ENCODE data around the gene HEPACAM.

The HEPACAM gene

DNA sequence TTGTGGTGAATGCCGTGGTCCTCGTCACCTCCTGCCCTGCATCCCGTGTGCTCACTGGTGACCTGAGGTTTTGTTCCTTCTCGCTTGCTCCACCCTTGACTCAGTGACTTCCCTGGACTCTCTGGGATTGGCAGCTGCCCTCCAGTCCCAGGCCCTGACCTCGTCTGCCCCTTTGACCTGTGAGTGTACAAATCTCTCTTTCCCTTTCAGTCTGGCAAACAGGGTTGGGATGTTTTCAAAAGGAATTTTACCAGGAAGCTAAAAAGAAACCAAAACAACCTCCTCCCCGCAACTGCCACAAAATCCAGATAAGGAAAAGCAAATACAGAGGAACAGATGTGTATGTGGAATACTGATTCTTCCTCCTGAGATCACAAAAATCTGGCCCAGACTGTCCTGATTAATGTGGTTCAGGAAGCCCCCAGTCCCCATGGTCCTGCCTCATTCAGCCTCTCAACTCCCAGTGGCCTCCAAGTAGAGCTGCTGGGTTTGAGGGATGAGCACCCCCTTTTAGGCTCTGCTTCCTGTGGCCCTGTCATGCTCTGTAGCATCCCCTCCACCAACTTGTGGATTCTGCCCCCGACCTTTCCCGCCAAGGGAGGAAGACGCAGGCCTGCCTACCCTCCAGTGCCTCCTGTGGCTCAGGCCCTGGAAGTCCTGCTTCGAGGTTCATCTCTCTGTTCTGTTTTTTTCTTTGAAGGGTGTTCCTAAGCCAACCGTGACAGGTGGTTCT lies 53.3 kb downstream of the HEPACAM start:
- no peak for DNase-seq

- no peak for DNase-seq
Measured at GRCh38 chr11:124880958-124881357, 54.9 kb downstream of the HEPACAM start.

DNA sequence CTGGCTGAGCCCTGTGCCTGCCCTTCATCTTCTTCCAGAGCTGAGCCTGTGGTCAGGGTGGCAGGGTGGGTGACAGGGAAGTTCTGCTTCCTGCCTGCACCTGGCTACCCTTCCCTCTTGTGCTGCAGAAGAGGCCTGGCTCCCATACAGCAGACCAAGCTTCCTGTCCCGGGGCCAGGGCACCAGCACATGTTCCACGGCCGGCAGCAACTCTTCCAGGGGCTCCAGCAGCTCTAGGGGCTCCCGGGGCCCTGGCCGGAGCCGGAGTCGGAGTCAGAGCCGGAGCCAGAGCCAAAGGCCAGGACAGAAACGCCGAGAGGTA lies 55.6 kb downstream of the HEPACAM start:
- DNase-seq, result no peak

DNA sequence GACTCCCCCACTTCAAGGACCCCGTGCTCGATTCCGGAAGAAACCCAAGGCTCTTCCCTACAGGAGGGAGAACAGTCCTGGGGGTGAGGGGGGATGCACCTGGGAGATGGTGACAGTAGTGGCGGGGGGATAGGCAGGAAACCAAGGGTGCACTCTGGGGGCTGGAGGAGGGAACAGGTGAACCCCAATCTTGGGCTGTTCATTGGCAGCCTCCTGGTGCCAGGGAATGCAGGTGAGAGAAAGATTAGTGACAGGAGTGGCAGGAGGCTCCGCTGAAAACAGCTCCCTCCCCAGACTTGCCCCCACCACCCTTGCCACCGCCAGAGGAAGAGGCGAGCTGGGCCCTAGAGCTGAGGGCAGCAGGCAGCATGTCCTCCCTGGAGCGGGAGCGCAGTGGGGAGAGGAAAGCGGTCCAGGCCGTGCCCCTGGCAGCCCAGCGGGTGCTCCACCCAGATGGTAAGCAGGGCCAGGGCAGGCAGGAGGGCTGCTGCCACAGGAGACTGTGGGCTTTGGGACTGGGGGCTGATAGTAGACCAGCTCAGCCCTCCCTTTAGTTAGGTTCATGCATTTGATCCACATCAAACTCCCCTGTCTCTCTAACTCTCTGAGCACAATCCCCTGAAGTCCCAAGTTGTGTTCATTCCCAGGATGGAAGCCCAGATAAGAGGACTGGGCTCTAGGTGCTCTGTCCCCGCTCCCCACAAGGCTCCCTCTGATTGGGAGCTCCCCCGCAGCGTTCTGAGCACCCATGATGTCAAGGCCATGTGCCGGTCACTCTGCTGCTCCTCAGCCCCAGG lies 56.2 kb downstream of the HEPACAM start:
- no peak for DNase-seq

DNA sequence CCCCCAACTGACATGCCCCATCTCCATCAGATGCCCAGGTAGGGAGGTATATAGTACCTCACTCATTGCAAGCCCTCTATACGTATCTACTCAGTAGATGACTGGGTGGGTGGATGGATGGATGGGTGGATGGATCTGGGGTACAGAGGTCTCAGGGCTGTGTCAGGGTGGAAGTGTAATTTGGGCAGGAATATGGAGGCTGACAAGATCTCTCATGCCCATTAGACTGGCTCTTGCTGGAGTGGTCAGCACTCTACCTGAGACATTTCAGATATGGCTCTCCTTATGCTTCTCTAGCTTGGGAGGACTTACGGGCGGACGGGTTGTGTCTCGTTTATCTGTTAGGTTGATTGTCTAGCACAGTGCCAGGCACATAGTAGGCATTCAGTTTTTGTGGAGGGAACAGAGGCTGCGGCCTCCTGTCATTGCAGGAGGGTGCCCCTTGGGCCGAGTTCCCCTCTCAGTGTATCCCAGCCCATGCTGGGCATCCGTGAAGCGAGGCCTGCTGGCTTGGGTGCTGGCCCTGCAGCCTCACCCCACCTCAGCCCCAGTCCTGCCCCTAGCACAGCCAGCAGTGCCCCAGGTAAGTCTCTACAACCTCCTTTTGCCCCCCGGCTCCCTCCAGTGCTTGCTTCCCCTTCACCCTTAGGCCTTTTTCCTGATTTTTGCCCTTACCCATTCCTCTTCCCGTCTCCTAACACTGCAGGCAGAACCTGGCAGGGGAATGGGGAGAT lies 56.9 kb downstream of the HEPACAM start:
- no peak for DNase-seq

DNA sequence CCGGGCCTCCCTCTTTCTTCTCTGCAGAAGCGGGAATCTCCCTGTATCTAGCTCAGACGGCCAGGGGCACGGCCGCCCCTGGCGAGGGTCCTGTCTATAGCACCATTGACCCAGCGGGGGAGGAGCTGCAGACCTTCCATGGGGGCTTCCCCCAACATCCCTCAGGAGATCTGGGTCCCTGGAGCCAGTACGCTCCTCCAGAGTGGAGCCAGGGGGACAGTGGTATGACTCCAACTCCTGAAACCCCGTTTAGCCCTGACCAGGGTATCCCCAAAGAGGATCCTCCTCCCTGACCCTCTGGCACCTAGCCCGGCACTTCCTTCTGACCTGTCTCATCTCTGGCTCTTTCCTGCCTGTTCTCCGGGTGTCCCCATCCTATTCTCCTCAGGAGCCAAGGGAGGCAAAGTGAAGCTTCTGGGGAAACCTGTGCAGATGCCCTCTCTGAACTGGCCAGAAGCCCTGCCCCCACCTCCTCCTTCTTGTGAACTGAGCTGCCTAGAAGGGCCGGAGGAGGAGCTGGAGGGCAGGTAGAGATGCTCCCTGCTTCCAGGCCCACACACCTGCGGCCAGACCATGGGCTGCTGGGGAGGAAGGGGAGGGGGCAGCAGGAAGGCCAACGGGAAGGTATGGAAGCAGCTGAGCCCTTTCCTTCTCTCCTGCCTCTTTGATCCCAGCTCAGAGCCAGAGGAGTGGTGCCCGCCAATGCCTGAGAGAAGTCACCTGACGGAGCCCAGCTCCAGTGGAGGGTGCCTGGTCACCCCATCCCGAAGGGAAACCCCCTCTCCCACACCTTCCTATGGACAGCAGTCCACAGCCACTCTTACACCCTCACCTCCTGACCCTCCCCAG lies 57.7 kb downstream of the HEPACAM start:
- no peak for DNase-seq

DNA sequence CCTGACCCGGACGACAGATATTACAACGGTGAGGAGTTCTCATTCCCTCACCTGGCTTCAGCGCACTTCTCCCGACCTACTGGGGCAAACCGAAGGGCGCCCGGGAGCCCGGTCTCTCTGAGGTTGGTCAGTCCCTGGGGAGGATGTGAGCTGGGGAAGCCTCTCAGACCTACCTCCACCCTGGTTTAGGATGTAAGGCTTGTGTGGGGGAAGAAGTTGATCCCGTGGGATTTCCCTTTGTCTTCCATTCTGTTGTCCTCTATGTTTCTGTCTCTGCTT lies 58.3 kb downstream of the HEPACAM start:
- no peak for DNase-seq

GRCh38 chr11:124876818-124877630 lies 58.8 kb downstream of the HEPACAM start:
- DNase-seq, result no peak

DNA sequence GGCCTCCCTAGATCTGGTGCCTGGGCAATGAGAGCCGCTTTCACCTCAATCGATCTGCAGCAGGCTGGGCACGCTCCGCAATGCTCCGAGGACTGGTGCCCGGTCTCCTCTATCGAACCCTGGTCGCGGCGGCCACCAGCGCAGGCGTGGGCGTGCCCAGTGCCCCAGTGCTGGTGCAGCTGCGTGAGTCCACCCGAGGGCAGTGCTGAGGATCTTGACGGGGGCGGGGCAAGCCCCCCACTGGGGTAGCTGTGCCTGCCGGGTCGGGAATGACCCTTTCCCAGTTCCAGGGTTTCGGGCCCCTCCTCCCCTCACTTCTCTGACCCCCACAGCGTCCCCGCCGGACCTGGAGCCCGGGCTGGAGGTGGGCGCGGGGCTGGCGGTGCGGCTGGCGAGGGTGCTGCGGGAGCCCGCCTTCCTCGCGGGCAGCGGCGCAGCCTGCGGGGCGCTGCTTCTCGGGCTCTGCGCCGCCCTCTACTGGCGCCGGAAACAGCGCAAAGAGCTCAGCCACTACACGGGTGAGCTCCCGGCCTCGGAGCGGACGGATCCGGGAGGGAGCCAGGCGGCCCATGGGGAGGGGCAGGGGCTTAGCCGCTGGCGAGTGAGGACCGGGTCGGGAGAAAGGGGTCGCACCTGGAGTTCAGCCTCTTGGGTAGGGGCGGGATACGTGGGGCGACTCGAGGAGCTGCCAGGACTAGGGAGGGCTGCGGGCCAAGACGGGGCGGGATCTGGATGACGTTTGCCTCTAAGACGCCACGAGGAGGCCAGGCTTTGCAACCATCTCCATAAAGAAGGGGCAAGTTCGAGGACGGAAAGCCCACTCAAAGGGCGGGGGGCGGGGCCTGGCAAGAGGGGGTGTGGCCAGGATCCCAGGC lies 59.7 kb downstream of the HEPACAM start:
- peak; percentile 70 for DNase-seq

GRCh38 chr11:124875401-124875800 lies 60.4 kb downstream of the HEPACAM start:
- no peak for DNase-seq

- DNase-seq, result no peak
Measured at GRCh38 chr11:124874571-124875255, 61.1 kb downstream of the HEPACAM start.

GRCh38 chr11:124873951-124874350 lies 61.9 kb downstream of the HEPACAM start:
- DNase-seq, result no peak

- no peak for DNase-seq
Measured at GRCh38 chr11:124872741-124873140, 63.1 kb downstream of the HEPACAM start.

GRCh38 chr11:124872280-124872679 lies 63.6 kb downstream of the HEPACAM start:
- no peak for DNase-seq

DNA sequence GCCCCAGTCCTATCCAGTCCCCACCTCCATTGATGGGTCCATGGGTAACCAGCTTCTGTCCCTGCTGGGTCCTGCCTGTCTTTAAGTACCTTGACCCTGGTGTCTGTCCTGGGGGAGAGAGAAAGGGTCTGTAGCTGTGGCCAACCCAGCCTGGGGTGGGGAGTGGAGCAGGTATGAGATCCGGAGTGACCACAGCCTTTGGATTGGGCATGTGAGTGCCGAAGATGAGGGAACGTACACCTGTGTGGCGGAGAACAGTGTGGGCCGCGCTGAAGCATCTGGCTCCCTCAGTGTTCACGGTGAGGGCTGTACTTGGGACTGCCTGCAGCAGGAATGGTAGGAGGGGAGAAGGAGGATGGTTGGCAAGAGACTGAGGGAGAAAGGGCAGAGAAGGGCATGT lies 65.4 kb downstream of the HEPACAM start:
- DNase-seq, result no peak

DNA sequence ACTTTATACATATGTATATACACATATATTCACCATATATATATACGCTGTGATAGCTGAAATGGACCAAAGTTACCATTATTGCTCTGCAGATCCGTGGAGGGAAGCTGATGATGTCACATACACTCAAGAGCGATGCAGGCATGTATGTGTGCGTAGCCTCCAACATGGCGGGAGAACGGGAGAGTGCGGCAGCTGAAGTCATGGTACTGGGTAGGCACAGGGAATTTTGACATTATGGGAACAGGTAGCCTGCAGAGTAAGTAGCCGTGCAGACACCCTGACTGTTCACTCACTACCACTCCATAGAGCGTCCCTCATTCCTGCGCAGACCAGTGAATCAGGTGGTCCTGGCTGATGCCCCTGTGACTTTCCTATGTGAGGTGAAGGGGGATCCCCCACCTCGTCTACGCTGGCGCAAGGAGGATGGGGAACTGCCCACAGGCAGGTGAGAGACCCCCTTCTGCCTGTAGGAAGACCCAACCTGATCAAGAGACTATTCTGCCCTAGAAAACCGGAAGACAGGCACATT lies 65.9 kb downstream of the HEPACAM start:
- DNase-seq, result no peak

GRCh38 chr11:124869331-124869730 lies 66.5 kb downstream of the HEPACAM start:
- no peak for DNase-seq
